M059J (cell line): ENCODE measurements around the gene TMEM94. TPM values are rescaled to one million over a fixed set of nuclear protein-coding genes. Genes with fewer than 3 reads are reported as not detected.
"Not testable (repeated sequence)": the region's sequence is repeated elsewhere in the genome, so short reads cannot be mapped to it uniquely, and the experiment has no call there.

ENCODE experiments used
- DNase-seq: peaks from one replicate; pipeline ENCODE4 v3.0.0-alpha.2; 2012; ENCODE audit warnings: low read depth
- total RNA-seq: library from RNA; depleted of rRNA; stranded (reverse); fragments of >200 nt; shearing (Covaris generic); gene quantifications from 2 replicates; pipeline ENCODE4 v1.2.3, GENCODE V29; 2014

The TMEM94 gene
- total RNA-seq, 1 experiment from 2014 or later, result 29.1 TPM

DNA sequence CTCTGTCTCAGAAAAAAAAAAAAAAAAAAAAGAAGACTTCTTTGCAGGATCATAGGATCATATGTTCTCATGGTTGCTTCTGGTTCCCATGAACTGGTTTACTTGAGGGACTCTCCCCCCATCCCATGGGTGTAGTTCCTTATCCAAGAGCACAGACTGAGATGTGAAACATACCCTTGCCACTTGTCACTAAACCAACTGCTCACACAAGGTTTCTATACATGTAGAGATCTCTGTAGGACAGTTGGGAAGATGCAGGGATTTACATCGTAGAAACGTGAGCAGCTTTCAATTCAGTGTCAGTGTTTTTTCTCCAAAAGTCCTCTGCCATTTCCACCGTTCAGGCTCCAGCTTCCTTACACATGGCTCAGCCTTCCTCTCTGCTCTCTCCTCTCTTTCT lies 11.1 kb upstream of the TMEM94 start:
- no peak for DNase-seq

DNA sequence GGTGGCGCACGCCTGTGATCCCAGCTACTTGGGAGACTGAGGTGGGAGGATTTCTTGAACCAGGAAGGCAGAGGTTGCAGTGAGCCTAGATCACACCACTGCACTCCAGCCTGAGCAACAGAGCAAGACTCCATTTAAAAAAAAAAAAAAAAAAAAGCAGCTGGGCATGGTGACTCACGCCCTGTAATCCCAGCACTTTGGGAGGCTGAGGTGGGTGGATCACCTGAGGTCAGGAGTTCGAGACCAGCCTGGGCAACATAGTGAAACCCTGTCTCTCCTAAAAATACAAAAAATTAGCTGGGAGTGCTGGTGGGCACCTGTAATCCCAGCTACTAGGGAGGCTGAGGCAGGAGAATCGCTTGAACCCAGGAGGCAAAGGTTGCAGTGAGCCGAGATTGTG lies 10.5 kb upstream of the TMEM94 start:
- DNase-seq, result not testable (repeated sequence)

- no peak for DNase-seq
Measured at GRCh38 chr17:75447951-75448856, 8.2 kb upstream of the TMEM94 start.

- DNase-seq, result no peak
Measured at GRCh38 chr17:75450270-75450669, 6.2 kb upstream of the TMEM94 start.

- DNase-seq, result peak; percentile 69
Measured at GRCh38 chr17:75454193-75454592, 2.2 kb upstream of the TMEM94 start.

- not testable (repeated sequence) for DNase-seq
Measured at GRCh38 chr17:75454672-75455071, 1.8 kb upstream of the TMEM94 start.

GRCh38 chr17:75456039-75456416 lies 407 bp upstream of the TMEM94 start:
- no peak for DNase-seq

DNA sequence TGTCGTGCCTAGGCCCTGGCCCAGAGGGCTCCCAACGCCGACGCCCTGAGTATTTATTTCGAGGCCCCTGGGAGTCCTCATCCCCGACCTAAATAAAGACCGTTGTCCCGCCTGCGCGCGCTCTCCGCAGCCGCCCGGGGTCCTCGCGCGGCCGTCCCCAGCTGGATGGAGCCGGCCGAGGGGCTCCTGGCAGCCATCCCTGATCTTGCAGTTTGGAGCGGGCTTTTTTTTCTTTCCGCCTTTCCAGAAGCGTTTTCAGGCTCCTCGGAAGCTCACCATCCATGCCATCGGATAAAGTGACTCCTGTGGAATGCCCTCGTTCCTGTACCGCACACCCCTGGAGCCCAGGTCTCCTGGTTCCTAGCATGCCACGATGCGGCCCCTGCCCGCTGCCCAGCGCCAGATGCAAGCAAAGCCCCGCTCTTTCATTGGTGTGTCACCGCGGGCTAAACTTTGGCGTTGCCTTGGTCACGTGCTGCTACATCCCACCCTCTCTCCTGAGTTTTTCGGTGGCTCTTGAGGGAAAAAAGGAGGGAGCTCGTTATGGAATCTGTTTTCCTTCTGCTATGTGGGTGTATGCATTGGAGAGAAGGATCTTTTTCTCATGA lies 716 bp downstream of the TMEM94 start:
- DNase-seq, result peak; percentile 41

- DNase-seq, result no peak
Measured at GRCh38 chr17:75459246-75459589, 2.8 kb downstream of the TMEM94 start.

GRCh38 chr17:75459590-75460267 lies 3.3 kb downstream of the TMEM94 start:
- peak; percentile 69 for DNase-seq

DNA sequence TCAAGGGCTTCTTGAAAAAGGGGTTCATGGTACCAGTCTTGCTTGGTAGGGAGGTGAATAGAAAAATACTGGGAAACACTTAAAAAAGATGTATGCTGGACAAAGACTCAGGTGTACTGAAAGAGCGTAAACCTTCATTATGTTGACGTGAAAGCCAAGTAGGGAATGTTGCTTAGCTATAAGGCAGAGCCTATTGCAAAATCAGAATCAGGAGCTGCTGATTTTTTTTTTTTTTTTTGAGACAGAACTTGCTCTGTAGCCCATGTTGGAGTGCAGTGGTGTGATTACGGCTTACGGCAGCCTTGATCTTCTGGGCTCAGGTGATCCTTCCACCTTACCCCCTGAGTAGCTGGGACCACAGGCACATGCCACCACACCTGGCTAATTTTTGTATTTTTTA lies 3.9 kb downstream of the TMEM94 start:
- no peak for DNase-seq

DNA sequence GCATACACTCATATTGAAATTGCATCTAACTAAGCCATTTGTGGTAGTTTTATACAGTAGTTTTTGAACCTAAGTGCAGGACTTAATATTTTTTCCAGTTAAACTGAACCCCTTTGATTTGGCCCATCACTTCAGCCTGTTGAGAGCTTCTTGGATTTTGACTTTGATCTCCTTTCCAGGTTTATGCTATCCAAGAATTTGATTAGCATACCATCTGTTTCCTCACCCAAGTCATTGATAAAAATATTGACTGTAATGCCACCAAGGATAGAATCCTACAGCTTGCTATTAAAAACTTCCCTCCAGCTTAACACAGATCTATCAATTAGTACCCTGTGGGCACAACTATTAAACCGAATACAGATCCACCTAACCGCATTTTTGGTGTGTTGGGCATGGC lies 7.2 kb downstream of the TMEM94 start:
- no peak for DNase-seq

DNA sequence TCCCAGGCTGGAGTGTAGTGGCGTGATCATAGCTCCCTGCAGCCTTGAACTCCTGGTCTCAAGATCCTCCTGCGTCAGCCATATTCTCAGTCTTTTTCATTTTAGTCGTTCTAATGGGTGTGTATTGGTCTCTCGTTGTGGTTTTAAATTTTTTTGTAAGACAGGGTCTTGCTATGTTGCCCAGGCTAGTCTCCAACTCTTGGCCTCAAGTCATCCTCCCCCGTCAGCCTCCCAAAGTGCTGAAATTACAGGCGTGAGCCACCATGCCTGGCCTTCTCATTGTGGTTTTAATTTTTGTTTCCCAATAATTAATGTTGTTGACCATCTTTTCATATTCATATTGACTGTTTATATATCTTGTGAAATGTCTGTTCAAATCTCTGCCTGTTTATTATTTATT lies 8.6 kb downstream of the TMEM94 start:
- DNase-seq, result no peak

DNA sequence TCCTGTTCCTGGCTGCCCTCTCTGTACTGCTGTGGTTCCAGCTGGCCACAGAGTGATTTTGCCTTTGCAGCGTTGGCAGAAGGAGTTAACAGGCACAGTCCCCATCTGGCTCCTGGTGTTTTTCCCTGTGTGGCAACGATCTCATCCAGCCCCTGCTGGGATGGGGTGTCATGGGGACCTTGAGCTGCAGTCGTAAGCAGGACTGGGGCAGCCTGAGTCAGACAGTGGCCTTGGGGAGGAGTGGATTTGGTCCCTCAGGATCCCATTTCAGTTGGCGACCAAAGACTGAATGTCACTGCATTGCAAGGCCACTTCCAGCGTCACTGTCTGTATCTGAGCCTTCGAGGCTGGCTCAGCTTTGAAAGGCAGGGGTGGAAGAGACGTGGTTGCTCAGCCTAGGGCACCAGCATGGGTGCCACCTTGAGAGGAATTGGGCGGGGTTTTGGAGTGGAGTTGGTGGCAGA lies 11.9 kb downstream of the TMEM94 start:
- DNase-seq, result no peak

DNA sequence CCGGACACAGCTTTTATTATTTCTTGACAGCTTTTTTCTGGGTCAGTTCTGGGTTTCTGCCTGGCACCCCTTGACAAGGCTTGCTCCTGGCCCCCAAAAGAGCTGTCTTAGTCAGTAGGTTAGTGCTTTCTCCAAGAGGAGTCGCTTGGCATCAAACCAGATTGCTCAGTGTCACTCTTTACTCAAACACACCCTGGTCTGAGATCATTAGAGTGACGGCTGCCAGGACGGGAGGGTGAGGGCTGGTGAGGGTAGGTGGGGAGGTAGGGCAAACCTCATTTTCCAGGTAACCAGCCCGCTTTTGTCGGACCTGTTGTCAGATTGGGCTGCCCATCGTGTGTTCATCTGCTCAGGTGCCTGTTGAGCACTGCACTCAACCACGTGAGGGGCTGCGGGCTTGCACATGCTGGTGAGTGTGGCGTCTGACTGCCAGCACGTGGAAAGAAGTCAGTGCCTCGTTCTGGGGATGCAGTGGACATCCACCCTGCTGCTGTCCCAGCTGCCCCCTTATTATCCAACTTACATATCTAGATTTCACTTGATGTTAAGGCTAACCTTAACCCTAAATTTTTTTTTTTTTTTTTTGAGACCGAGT lies 12.4 kb downstream of the TMEM94 start:
- no peak for DNase-seq

- peak; percentile 47 for DNase-seq
Measured at GRCh38 chr17:75471207-75471606, 14.8 kb downstream of the TMEM94 start.

- peak; percentile 13 for DNase-seq
Measured at GRCh38 chr17:75472119-75472518, 15.7 kb downstream of the TMEM94 start.

GRCh38 chr17:75473246-75473645 lies 16.8 kb downstream of the TMEM94 start:
- no peak for DNase-seq

- DNase-seq, result no peak
Measured at GRCh38 chr17:75474736-75475135, 18.3 kb downstream of the TMEM94 start.

- DNase-seq, result no peak
Measured at GRCh38 chr17:75475144-75475835, 18.9 kb downstream of the TMEM94 start.

- no peak for DNase-seq
Measured at GRCh38 chr17:75475851-75476250, 19.4 kb downstream of the TMEM94 start.

GRCh38 chr17:75476271-75476671 lies 19.8 kb downstream of the TMEM94 start:
- no peak for DNase-seq
